ENCODE results near the gene BEND5.

GRCh38 chr1:48760857-48761256 lies 15.8 kb downstream of the BEND5 start:
- TF ChIP-seq EZH2phosphoT487 (IDR thresholded peaks at IDR 0.05; ENCODE audit: insufficient read depth, low read depth) (no peak), EZH2 (IDR thresholded peaks at IDR 0.05; ENCODE audit: insufficient read depth, poor library complexity, severe bottlenecking) (no peak)

Measured in GM23248 (cell line).